ENCODE data around the gene ITGB8.

- TF ChIP-seq CTCF (IDR thresholded peaks at IDR 0.05) (no peak), POLR2AphosphoS5 (IDR thresholded peaks at IDR 0.05) (no peak), POLR2A (IDR thresholded peaks at IDR 0.05) (no peak)
Observed at GRCh38 chr7:20317413-20317812, 13.3 kb upstream of the ITGB8 start.

Data from suprapubic skin (tissue), 4 donors.